Anterior cingulate cortex (tissue), 58 donors: Measurements from ENCODE around the gene TTC28.
A peak's percentile ranks its signal among the peaks of the same experiment; 100 is the strongest.

Experiments
- DNase-seq, 58 donors: peaks; one replicate each; lab custom pipeline; 2025; lab: John Stamatoyannopoulos, UW

The TTC28 gene

DNA sequence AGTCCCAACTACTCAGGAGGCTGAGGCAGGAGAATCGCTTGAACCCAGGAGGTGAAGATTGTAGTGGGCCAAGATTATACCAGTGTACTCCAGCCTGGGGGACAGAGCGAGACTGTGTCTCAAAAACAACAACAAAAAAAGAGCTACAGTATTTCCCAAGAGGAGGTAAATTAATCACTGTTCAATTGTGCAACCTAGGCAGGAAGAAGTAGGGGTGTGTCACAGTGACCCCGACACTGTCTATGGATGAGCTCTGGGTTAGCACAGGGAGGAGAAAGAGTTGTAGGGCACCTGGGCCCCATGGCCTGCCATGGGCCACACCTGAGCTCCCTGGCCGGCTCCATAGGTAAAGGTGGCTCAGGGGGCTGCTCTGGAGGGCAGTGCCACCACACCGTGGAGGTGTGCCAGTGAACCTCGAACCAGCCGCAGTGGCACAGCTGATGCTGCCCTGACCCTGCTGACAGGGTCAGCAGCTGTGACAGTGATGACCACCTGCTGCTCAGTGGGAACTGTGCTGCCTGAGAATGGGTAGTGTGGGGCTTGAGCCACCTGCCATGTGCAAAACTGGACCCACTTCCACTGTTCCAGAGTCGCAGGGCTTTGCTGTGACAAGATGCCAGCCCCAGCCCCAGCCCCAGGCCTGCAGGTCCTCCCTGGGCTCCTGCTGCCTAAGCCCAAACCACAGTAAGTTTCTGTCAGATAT lies 676.6 kb downstream of the TTC28 start:
- DNase-seq: no peak

DNA sequence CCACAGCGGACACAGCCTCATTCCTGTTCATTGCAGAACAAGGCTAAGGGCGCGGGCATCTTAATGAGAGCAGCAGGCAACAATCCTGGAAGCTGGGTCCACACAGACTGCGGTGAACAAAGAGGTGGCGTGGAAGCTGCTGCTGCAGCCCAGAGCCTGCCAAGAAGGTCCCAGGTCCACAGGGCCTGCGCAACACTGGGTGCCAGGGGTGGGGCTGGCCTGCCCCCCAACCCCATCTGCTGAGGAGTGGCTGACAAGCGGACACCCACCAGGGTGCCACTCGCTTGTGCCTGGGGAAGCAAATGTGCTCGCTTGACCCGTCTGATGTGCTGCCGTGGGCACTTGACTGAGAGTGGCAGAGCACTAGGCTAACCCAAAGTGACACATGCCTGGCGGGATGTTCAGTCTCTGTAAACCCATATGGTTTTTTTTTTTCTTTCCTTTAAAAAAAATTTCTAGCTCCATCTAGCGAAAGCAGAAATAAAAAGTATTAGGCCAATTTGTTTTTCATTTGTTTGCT lies 677.4 kb downstream of the TTC28 start:
- DNase-seq: no peak

- no peak for DNase-seq
Observed at GRCh38 chr22:28001171-28001835, 678.3 kb downstream of the TTC28 start.

DNA sequence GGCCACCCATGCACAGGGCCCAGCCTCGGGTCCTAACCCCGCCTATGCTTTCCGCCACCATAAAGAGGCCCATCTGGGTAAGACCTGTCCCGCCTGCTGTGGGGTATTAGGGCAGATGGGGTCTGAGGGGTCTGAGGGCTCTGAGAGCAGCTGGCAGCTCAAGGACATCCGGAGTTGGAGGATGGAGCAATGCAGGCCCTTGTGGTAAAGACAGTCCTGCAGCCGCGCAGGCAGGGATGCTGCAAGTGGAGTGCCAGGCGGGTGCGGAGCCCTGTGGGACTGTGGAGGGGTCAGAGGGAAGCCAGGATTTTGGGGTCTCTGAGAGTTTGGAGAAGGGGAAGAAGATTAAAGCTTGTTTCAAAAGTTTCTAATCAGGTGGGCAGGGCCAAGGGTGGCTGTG lies 679.3 kb downstream of the TTC28 start:
- no peak for DNase-seq

DNA sequence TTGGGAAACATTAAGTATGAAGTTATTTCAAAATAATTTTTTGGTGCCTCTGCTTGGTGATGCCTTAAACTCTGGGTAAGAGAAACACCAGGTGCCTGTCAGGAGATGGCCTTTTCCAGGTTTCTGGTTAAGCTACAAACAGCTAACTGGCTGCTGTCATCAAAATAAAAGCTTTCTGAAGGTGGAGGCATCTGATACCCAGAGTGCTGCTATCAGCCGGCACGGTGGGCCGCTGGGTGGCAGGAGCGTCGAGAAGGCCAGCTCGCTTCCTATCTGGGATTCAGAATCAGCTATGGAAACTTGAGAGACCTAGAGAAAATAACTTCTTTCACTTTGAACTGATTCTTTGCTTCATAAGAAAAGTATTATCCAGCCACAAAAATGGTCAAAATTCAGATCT lies 679.8 kb downstream of the TTC28 start:
- no peak for DNase-seq

- no peak for DNase-seq
Observed at GRCh38 chr22:27998511-27999410, 680.9 kb downstream of the TTC28 start.

GRCh38 chr22:27997538-27997937 lies 682.1 kb downstream of the TTC28 start:
- no peak for DNase-seq

DNA sequence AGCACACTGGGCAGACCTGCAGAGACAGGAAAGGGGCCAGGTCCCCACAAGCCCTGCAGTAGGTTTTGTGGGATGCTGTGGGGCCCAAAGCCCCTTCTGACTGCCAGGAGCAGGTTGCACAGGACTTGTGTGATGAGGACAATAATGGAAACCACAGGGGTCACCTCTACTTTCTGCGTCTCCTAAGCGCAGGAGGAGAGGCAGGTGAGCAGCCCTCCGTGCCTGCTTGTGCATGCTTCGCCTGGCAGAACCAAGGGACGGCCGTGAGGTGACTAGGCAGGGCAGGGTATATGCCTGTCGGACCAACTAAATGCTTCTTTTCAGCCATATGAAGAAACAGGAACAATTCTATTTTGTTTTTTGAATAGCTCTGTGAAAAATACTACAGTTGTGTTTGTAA lies 682.7 kb downstream of the TTC28 start:
- no peak for DNase-seq

DNA sequence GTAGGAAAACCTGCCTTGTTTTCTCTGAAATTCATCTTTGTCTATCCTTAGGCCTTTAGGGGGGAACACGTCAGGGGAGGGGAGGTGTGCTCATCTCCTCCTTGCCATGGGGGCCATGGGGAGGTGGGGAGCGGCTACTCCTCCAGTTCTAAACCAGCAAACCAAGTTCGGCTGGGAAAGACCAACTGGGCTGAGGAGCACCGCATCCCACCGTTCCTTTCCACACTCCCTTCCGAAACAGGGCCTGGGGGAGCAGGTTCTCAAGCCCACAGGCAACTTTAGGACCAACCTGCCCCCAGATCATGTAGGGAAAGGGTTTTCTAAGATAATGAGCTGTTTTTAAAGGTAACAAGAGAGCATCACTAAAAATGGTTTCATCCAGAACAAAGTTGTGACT lies 683.1 kb downstream of the TTC28 start:
- no peak for DNase-seq

DNA sequence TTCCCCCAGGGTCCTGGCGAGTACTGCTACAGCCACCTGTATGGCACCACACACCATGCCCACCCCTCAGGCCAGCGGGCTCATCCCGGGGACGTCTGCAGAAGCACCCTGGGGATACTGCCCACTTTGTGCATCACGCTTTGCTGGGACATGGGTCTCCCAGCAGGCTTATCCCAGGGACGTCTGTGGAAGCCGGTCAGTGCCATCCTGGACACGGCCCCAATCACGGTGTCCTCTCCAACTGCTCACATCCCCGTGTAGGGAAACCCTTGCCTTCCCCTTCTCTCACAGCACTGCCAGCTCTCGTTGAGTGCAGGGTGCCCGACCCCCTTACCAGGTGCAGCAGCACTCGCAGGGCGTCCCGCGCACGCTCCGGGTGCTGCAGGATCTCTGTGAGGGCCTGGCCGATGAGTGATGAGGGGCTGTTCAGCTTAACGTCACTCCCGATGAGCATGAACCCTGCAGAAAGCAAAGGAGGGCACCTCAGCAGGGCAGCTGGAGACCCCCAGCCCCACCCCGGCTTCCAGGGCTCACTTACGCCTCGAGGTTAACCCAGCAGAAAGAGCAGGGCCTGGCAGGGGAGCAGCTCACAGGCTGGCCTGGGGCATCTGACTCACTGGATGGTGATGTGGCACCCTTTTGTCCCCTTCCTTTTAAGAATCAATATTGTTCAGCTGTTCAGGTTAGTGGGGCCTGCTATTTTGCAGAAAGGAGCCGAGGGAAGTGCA lies 683.7 kb downstream of the TTC28 start:
- DNase-seq: no peak

DNA sequence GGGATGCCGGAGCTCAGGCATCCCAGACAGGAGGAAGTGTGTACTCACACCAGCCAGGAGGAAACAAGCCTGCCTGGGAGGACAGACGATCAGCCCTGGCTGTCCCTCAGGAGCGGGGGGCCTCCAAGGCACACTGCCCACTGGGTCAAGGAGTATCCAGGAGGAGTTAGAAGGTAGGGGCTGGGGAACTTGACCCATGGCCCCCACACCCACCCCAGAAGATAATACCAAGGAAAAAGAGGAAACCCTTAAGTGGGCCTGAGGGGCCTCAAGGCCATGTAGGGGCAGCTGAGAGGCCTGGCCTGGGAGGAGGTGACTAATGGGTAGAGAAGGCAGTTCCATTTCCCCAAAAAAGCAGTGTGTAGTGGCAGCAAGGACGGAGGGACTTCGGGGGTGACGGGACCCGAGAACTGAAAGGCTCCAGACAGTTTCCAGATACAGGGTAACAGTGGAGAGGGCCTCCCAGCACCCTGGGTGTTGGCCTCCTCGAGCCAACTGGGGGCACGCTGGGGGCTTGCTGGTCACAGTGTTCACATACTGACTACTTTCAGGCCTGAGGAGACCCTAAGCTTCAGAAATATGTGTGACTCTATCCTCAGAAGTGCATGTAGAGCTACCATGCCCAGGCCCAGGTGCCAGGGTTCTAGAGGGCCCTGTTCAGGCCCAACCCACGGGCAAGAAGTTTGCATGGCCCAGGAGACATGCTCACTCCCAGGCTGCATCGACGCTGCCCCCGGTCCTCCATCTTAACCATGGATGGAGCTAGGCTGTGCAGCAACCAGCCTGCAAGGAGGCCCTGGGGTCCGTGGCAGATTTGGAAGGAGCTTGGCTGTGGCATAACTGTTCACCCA lies 684.9 kb downstream of the TTC28 start:
- DNase-seq: no peak

DNA sequence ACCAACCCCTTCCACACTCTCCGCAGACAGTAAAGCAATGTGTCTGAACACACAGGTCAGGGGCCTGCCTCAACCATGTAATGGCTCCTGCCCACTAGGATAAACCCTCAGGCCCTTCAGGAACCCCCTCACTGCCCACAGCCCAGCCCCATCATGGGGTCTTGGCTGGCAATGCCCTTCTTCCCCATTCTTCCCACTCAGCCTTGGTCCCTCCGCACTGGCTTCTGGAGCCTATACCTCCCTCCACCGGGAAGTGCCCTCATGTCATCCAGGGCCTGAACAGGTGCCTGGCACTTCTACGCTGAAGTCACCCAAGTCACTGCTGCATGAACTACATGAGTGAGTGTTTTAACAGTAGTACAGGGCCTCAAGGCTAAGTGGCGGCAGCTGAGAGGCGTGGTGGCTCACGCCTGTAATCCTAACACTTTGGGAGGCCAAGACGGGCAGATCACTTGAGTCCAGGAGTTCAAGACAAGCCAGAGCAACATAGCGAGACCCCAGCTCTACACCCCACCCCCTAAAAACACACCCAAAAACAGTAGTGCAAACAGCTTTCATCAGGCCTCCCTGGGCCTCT lies 685.8 kb downstream of the TTC28 start:
- DNase-seq: no peak

DNA sequence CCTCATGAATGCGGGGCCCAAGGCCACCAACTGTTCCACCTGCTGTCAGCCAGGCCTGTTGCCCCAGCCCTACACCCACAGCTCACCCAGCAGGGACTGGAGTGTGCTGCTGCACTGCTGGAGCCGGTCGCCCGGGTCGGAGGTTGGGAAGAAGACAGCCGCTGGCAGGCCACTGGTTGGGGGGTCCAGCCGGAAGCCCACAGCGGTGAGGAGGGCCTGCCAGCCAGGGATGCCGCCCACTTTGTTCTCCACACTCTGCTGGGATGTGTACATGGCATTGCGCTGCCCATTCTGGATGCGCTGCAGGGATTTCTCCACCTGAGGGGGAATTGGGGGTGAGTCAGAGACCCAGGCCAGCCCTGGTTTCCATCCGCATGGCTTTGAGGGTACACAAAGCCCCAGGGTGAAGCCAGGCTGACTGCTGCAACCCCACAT lies 686.4 kb downstream of the TTC28 start:
- no peak for DNase-seq

DNA sequence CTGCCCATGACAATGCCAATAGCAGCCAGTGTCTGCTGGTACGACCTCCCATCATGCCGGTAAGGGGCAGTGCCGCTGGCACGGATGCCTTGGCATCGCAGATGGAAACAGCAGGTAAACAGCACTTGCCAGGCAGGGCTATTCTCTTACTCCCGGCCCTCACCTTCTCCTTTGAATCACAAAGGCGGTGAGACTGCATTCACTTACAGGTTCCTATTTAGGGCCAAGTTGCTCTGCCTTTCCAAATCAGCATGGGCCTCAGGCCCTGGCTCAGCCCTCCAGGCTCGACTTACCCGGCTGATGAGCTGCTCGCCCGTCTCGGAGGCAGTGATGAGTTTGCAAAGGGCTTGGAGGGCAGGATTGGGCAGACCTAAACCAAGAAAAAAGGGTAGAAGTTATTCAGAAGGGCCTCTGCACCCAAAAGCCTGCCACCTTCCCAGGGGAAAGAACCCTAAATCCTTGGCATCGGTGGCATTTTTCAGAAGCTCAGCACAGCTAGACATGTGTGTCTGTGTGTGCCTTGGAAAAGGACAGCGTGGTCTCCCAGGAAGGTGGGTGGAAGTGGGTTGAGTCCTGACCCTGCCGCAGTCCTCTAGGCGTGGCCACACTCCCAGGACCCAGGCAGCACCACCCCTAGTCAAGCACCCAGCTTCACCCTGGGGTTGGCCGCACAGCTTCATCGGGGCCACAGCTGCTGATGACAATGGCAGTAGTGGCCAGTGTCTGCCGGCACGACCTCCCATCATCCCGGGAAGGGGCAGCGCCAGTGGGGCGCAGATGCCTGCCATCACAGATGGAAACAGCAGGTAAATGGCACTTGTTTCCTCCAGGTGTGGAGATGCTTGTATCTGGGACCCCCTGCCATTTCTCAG lies 687.1 kb downstream of the TTC28 start:
- DNase-seq: no peak

DNA sequence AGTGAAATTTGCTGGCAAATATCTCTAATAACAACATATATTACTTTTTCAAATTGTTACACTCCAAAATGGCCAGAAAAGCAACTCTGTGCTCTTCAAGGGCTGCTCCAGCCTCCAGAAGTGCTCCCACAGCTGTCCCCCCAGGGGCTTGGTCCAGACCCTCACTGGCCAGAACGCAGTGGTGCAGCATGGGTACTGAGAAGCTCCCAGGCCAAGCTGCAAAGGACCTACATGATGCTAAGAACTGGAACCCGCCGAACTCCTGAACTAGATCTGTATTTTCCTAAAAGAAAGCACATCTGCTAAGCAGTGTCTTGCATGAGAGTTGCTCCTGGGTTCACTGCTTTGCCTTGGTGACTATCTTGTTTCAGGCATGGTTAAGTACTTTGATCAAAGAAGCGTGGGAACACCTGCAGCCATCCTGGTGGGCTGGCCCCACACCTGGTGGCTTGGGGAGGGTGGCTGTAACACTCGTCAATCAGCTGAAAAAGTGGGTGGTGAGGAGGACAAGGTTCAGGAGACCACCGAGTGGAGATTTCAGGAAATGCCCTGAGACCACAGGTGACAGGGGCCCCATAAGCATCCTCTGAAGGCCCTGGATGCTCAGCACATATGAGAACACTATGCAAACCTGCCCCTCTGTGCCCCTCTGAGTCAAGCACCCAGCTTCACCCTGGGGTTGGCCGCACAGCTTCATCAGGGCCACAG lies 687.9 kb downstream of the TTC28 start:
- DNase-seq: no peak

DNA sequence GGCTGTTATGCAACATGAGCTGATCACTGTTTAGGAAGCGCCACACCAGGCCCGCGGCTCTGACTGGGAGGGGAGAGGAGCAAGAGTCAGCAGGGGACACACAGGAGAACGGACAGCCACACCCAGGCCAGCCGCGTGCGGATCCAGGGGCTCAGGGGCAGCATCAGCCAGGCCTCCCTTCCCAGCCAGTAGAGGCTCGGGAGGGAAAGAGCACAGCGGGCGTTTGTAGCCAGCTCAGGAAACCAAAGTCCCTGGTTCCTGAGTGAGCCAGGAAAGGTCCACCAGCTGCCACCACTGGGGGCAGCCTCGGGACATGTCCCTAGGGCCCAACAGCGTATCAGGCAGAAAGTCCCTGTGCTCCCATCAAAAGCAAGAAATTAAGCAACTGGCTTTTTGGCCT lies 688.8 kb downstream of the TTC28 start:
- DNase-seq: peak in 1 of 58 donors; percentile 16

DNA sequence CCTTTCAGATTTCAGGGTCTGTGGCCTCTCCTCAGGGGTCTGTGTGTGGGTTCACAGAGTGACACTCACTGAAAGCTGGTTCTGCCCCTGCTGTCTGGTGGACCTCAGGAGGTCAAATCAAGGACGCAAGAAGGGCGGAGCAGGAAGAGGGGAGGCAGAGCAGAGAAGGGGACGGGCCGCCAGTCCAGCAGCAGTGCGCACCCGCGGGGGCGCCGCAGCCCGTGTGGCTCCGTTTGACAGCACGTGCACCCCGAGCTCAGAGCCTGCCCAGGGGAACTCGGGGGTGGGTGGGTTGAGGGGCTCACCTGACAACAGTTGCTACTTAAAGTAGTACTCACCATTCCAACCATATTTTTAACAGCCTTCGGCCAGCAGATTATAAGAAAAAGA lies 689.2 kb downstream of the TTC28 start:
- DNase-seq: no peak
